Peyer's patch (tissue), 4 donors: ENCODE data around the gene DOK6. TPM values are rescaled to one million over a fixed set of nuclear protein-coding genes. Genes with fewer than 3 reads are reported as not detected.

Source experiments
- DNase-seq, 3 donors: peaks; one replicate each; pipeline ENCODE4 v3.0.0-alpha.2; 2017 to 2019
- H3K27ac ChIP-seq, 4 donors: fragments of 200-600 bp; sonication (generic); one replicate each; pipeline ENCODE4 v1.5.1; 2016 to 2019
- H3K27me3 ChIP-seq, 2 donors: fragments of 200-600 bp; sonication (generic); one replicate each; pipeline ENCODE4 v1.5.1; 2019
- H3K36me3 ChIP-seq, 3 donors: fragments of 200-600 bp; sonication (generic); one replicate each; pipeline ENCODE4 v1.5.1; 2016 to 2019
- H3K4me1 ChIP-seq, 4 donors: fragments of 200-600 bp; sonication (generic); one replicate each; pipeline ENCODE4 v1.5.1; 2016 to 2019
- H3K4me3 ChIP-seq, 4 donors: fragments of 200-600 bp; sonication (generic); 1 replicate in 3 of 4; 2 replicates in 1 of 4; pipeline ENCODE4 v1.5.1; 2016 to 2019; ENCODE audit warnings: mild to moderate bottlenecking in 1 of 4
- H3K9me3 ChIP-seq, 4 donors: fragments of 200-600 bp; sonication (generic); one replicate each; pipeline ENCODE4 v1.5.1; 2016 to 2019; ENCODE audit warnings: mild to moderate bottlenecking in 1 of 4
- CTCF ChIP-seq, 6 experiments: fragments of 450-650 bp in 4 of 6; fragments of 200-600 bp in 2 of 6; sonication (generic) in 1 of 6; IDR thresholded peaks; one replicate each; pipeline ENCODE4 v1.5.1; 2017 to 2019; ENCODE audit warnings: antibody characterized with exemption in 6 of 6, mild to moderate bottlenecking in 3 of 6, moderate library complexity in 1 of 6
- POLR2A ChIP-seq, 2 donors: fragments of 450-650 bp; IDR thresholded peaks; one replicate each; pipeline ENCODE4 v1.5.1; 2017; ENCODE audit warnings: antibody characterized with exemption in 2 of 2, mild to moderate bottlenecking in 2 of 2, moderate library complexity in 2 of 2
- total RNA-seq, 4 donors: library from RNA; depleted of rRNA; stranded (reverse); fragments of >200 nt; gene quantifications; one replicate each; pipeline ENCODE4 v1.1.0, GENCODE V29; 2016

DOK6 gene
- total RNA-seq, 4 donors from 2014 or later = 0.13 to 5.2 (median 0.50) TPM

GRCh38 chr18:69388222-69388621 lies 12.5 kb upstream of the DOK6 start:
- H3K36me3 ChIP-seq = no peaks in the 10 kb centered on the region
- no peaks in the 10 kb centered on the region for H3K9me3 ChIP-seq
- TF ChIP-seq CTCF (IDR thresholded peaks at IDR 0.05) = no peak
- no peak for TF ChIP-seq POLR2A (IDR thresholded peaks at IDR 0.05)
- H3K4me3 ChIP-seq = no peak overlapping the region
- H3K27ac ChIP-seq = no peak overlapping the region
- no peaks in the 10 kb centered on the region for H3K4me1 ChIP-seq
- no peak for DNase-seq
- no peaks in the 10 kb centered on the region for H3K27me3 ChIP-seq

GRCh38 chr18:69397096-69397495 lies 3.6 kb upstream of the DOK6 start:
- Histone ChIP-seq H3K27me3 (peaks cover 0 to 11% of the 10 kb centered on the region in 2 donors), H3K9me3 (no peaks in the 10 kb centered on the region), H3K4me3 (no peak overlapping the region), H3K4me1 (peaks cover 0 to 7% (median 0%) of the 10 kb centered on the region in 4 donors), H3K27ac (no peak overlapping the region), H3K36me3 (no peaks in the 10 kb centered on the region)
- TF ChIP-seq POLR2A (IDR thresholded peaks at IDR 0.05) (no peak), CTCF (IDR thresholded peaks at IDR 0.05) (no peak)
- no peak for DNase-seq

- Histone ChIP-seq H3K27ac (no peak overlapping the region), H3K27me3 (peaks cover 0 to 15% of the 10 kb centered on the region in 2 donors)
Measured at GRCh38 chr18:69399253-69399652, 1.4 kb upstream of the DOK6 start.

GRCh38 chr18:69400976-69401225 lies 213 bp downstream of the DOK6 start:
- peaks cover 0 to 7% (median 0%) of the 10 kb centered on the region in 4 donors for H3K4me1 ChIP-seq
- no peak overlapping the region for H3K27ac ChIP-seq
- no peak for TF ChIP-seq CTCF (IDR thresholded peaks at IDR 0.05)
- TF ChIP-seq POLR2A (IDR thresholded peaks at IDR 0.05) = no peak
- peak overlapping the region; percentile 19 to 53 (median 34) for H3K4me3 ChIP-seq
- peaks cover 0 to 15% of the 10 kb centered on the region in 2 donors for H3K27me3 ChIP-seq
- no peaks in the 10 kb centered on the region for H3K9me3 ChIP-seq
- no peaks in the 10 kb centered on the region for H3K36me3 ChIP-seq
- DNase-seq = no peak

More at GRCh38 chr18:69399253-69399652, 1.4 kb upstream of the DOK6 start:
- Histone ChIP-seq H3K9me3 (no peaks in the 10 kb centered on the region), H3K4me3 (no peak overlapping the region), H3K36me3 (no peaks in the 10 kb centered on the region), H3K4me1 (peaks cover 0 to 7% (median 0%) of the 10 kb centered on the region in 4 donors)
- TF ChIP-seq POLR2A (IDR thresholded peaks at IDR 0.05) (no peak), CTCF (IDR thresholded peaks at IDR 0.05) (no peak)
- DNase-seq = no peak

- no peak overlapping the region for H3K27ac ChIP-seq
Measured at GRCh38 chr18:69401226-69401971, 711 bp downstream of the DOK6 start.

More at GRCh38 chr18:69401226-69401971, 711 bp downstream of the DOK6 start:
- TF ChIP-seq POLR2A (IDR thresholded peaks at IDR 0.05) (no peak), CTCF (IDR thresholded peaks at IDR 0.05) (no peak)
- H3K9me3 ChIP-seq = no peaks in the 10 kb centered on the region
- DNase-seq = no peak
- H3K27me3 ChIP-seq = peaks cover 0 to 15% of the 10 kb centered on the region in 2 donors
- H3K4me1 ChIP-seq = peaks cover 0 to 7% (median 0%) of the 10 kb centered on the region in 4 donors
- H3K4me3 ChIP-seq = peak overlapping the region; percentile 19 to 53 (median 34)
- H3K36me3 ChIP-seq = no peaks in the 10 kb centered on the region
